Fibroblast of villous mesenchyme (primary cell): ENCODE data around the gene TOMM6. TPM values are rescaled to one million over a fixed set of nuclear protein-coding genes. Genes with fewer than 3 reads are reported as not detected.

Experiments used
- DNase-seq: peaks from one replicate; pipeline ENCODE4 v3.0.0-alpha.2; 2010; ENCODE audit warnings: low read depth
- H3K4me3 ChIP-seq: 2 replicates; pipeline ENCODE4 v1.5.1; 2011; ENCODE audit warnings: low read depth, mild to moderate bottlenecking, low read length
- total RNA-seq: library from RNA; depleted of rRNA; stranded (reverse); fragments of >200 nt; gene quantifications from 2 replicates; pipeline ENCODE4 v1.2.3, GENCODE V29; 2012
- TF ChIP-seq, protein P1 (sequence below): IDR thresholded peaks from 2 replicates; pipeline ENCODE4 v1.5.1; 2012; ENCODE audit warnings: low read depth, mild to moderate bottlenecking, low read length; ENCODE audit not compliant: insufficient read depth

The TOMM6 gene
- total RNA-seq, 1 donor, result 70.0 TPM

GRCh38 chr6:41771058-41771983 is 16.2 kb upstream of the TOMM6 start:
- TF ChIP-seq, protein P1, sequence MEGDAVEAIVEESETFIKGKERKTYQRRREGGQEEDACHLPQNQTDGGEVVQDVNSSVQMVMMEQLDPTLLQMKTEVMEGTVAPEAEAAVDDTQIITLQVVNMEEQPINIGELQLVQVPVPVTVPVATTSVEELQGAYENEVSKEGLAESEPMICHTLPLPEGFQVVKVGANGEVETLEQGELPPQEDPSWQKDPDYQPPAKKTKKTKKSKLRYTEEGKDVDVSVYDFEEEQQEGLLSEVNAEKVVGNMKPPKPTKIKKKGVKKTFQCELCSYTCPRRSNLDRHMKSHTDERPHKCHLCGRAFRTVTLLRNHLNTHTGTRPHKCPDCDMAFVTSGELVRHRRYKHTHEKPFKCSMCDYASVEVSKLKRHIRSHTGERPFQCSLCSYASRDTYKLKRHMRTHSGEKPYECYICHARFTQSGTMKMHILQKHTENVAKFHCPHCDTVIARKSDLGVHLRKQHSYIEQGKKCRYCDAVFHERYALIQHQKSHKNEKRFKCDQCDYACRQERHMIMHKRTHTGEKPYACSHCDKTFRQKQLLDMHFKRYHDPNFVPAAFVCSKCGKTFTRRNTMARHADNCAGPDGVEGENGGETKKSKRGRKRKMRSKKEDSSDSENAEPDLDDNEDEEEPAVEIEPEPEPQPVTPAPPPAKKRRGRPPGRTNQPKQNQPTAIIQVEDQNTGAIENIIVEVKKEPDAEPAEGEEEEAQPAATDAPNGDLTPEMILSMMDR, result no peak

GRCh38 chr6:41774841-41775240 is 12.7 kb upstream of the TOMM6 start:
- DNase-seq, result no peak
- H3K4me3 ChIP-seq, result no peak overlapping the region
- TF ChIP-seq, protein P1, result no peak

More at GRCh38 chr6:41771058-41771983, 16.2 kb upstream of the TOMM6 start:
- no peak for DNase-seq
- H3K4me3 ChIP-seq, result no peak overlapping the region

GRCh38 chr6:41775293-41775882 is 12.1 kb upstream of the TOMM6 start:
- no peak overlapping the region for H3K4me3 ChIP-seq
- no peak for DNase-seq
- TF ChIP-seq, protein P1, result no peak

DNA sequence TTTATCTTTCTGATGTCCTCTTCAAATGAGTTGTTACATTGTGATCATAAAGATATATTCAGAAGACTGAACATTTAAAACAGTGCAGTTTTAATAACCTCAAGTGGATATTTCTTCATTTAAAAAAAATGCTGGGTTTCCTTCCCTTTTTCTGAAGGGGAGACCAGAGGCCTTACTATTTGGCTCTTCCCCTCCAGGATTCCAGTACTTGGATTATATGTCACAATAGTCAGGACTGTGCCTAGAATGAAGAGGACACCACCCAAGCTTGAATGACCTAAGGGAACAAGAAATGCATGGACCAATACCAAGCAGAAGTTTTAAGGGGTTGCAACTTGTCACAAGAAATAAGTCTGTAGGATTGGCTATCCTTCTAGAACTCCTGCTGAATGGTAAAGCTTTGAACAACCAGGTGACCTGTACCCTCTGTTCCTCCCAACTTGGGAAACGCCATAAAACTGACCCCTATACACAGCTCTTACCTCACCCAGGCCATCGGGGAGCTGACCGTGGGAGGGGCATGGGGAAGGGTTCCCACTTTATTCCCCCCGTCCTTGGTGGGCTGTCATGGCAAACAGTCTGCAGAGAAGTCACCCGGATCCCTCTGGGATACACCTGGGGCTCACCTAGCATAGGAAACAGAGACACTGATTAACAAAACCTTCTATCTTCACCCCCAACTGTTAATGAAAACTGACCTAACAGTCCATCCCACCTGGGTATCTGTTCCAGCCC is 9.8 kb upstream of the TOMM6 start:
- TF ChIP-seq, protein P1, result no peak
- H3K4me3 ChIP-seq, result no peak overlapping the region

GRCh38 chr6:41778895-41779294 is 8.6 kb upstream of the TOMM6 start:
- TF ChIP-seq, protein P1, result no peak
- peak overlapping the region; percentile 78 for H3K4me3 ChIP-seq
- DNase-seq, result no peak

More for the DNA sequence above, 9.8 kb upstream of the TOMM6 start:
- no peak for DNase-seq

GRCh38 chr6:41779336-41779735 is 8.2 kb upstream of the TOMM6 start:
- DNase-seq, result no peak
- H3K4me3 ChIP-seq, result peak overlapping the region; percentile 78
- TF ChIP-seq, protein P1, result no peak
